Measurements from ENCODE around the gene DYNLRB2. TPM values are rescaled to one million over a fixed set of nuclear protein-coding genes. Genes with fewer than 3 reads are reported as not detected.

The DYNLRB2 gene
- total RNA-seq, 3 donors from 2014 or later: not detected

DNA sequence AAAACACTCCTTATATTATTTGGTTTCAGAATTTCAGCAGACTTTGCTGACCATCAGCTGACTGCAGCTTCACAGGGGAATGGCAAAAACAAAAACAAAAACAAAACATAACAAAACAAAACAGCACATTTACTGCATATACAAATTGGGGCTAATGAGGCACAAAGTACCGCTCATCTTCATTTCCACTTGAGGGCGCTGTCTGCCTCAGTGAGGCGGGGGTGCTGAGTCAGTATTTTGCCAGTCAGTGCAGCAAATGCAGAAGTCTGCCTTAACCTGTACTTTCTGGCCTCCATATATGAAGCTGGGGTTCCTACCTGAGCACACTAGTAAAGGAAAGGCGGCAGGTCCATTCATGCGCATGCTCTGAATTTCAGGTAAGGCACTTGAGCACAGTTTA is 13.5 kb upstream of the DYNLRB2 start:
- peak; percentile 8 for DNase-seq
- H3K9me3 Mint-ChIP-seq: no peaks in the 10 kb centered on the region
- no peaks in the 10 kb centered on the region for H3K36me3 Mint-ChIP-seq (ENCODE audit: insufficient read depth)
- H3K4me3 Mint-ChIP-seq: no peak overlapping the region
- peaks cover 2% of the 10 kb centered on the region for H3K27me3 Mint-ChIP-seq (ENCODE audit: low read depth)
- peak; percentile 50 to 65 for ATAC-seq
- H3K4me1 Mint-ChIP-seq (ENCODE audit: low read depth): no peaks in the 10 kb centered on the region

DNA sequence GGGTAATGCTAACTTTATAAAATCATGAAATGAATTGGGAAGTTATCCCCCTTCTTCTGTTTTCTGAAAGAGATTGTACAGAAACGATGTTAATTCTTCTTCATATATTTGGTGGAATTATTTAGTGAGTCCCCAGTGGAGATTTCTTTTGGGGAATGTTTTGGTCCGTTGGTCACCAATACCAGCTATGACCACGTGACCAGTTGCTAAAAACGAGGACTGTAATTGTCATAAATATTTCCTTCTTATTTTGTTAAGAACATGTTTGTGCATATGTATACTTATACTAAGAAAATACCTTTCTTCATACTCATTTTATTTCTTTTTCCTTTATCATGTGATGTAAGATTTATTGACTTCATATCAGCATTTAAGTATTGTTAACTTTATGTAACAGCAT is 10.3 kb upstream of the DYNLRB2 start:
- ATAC-seq: no peak

DNA sequence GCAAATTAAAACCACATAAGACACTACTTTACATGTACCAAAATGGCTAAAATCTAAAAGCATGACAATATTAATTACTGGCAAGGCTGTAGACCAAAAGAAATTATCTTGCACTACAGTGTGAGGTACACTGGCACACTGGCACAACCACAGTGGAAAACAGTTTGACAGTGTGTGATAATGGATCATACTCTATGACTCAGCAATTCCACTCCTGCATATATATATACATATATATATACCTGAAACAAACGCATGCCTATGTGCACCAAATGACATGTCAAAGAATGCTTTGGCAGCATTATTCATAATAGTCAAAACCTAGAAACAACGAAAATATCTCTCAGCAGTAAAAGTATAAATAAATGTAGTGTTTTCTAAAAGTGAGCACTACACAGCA is 4.6 kb upstream of the DYNLRB2 start:
- H3K9me3 Mint-ChIP-seq: no peaks in the 10 kb centered on the region
- H3K4me3 Mint-ChIP-seq: no peak overlapping the region
- peaks cover 3% of the 10 kb centered on the region for H3K27me3 Mint-ChIP-seq (ENCODE audit: low read depth)
- no peak for DNase-seq
- H3K4me1 Mint-ChIP-seq (ENCODE audit: low read depth): peaks cover 14% of the 10 kb centered on the region
- peaks cover 2% of the 10 kb centered on the region for H3K36me3 Mint-ChIP-seq (ENCODE audit: insufficient read depth)
- ATAC-seq: peak in 1 of 2 donors; percentile 23

More for the DNA sequence above, 10.3 kb upstream of the DYNLRB2 start:
- Mint-ChIP-seq H3K4me3 (no peak overlapping the region), H3K4me1 (ENCODE audit: low read depth) (no peaks in the 10 kb centered on the region), H3K27me3 (ENCODE audit: low read depth) (peaks cover 5% of the 10 kb centered on the region), H3K9me3 (no peaks in the 10 kb centered on the region), H3K36me3 (ENCODE audit: insufficient read depth) (peaks cover 2% of the 10 kb centered on the region)
- no peak for DNase-seq

DNA sequence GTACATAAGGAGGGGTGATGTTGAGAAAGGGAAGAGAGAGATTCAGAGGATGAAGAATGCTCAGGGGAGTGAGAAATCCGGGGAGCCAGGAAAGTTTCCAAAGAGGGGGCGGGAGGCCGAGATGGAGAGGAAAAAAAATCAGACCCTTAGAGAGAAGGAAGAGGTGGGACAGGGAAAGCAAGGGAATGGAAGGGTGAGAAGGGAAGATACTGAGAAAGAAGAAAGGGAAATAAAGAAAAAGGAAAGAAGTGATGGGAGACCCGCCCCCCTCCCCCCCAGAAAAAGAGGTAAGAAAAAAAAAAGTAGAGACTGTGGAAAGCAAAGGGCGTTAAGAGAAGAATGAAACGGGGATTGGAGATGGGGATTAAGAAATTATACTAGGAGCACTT is 507 bp downstream of the DYNLRB2 start:
- Mint-ChIP-seq H3K9me3 (no peaks in the 10 kb centered on the region), H3K4me1 (ENCODE audit: low read depth) (peaks cover 15% of the 10 kb centered on the region), H3K27me3 (ENCODE audit: low read depth) (no peaks in the 10 kb centered on the region), H3K4me3 (peak overlapping the region; percentile 88), H3K36me3 (ENCODE audit: insufficient read depth) (no peaks in the 10 kb centered on the region)
- ATAC-seq (no peak), DNase-seq (no peak)

DNA sequence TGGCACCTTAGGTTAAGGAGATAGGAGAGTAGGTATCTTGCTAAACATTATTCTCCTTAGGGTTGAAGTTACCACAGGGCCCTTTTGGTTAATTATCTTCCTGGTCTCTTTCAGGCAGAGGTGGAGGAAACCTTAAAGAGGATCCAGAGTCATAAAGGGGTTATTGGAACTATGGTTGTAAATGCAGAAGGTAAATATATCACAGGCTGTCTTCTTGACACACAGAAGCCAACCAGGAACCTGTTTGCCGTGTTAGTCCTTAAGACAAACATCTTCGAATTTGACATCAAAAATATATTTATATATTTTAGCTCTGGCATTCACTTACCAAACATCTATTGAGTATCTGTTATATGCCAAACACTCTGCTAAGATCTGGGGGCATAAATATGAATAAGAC is 2.4 kb downstream of the DYNLRB2 start:
- DNase-seq (no peak), ATAC-seq (no peak)
- Mint-ChIP-seq H3K9me3 (no peaks in the 10 kb centered on the region), H3K36me3 (ENCODE audit: insufficient read depth) (no peaks in the 10 kb centered on the region), H3K27me3 (ENCODE audit: low read depth) (no peaks in the 10 kb centered on the region), H3K4me3 (no peak overlapping the region), H3K4me1 (ENCODE audit: low read depth) (peaks cover 19% of the 10 kb centered on the region)

DNA sequence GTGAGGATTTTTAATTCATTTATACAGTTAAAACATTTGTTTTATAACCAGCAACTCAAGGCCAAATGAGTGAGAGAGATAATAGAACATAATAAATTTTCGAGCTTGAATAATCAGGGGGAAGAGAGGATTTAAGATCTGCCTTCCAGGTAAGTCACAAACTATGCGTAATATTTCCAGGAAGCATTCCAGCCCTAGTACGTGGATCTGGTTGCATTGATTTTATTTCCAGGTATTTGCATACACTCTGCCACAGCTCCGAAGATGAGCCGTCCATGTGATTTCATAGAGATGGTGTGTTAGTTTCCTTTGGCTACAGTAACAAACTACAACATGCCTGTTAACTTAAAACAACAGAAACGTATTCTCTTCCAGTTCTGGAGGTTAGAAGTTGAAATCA is 3.5 kb downstream of the DYNLRB2 start:
- peaks cover 19% of the 10 kb centered on the region for H3K4me1 Mint-ChIP-seq (ENCODE audit: low read depth)

DNA sequence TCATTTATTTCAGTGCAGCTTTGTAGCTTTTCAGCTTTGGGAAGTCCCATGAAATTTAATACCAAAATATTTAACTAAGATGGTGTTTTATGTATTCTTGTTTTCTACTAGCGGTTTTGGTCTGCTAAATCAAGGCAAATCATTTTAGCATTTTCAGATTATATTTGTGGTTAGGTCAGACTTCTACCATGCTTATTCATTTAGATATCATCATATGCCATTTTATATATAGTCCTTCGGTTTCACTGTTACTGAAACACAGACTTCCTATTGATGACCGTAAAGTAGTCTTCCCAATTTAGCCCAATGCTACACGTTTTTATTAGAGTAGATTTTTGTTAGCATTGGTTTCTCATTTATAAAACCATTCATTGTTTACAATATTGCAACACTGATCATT is 5.5 kb downstream of the DYNLRB2 start:
- DNase-seq (no peak), ATAC-seq (no peak)
- no peaks in the 10 kb centered on the region for H3K36me3 Mint-ChIP-seq (ENCODE audit: insufficient read depth)
- no peaks in the 10 kb centered on the region for H3K9me3 Mint-ChIP-seq
- peaks cover 7% of the 10 kb centered on the region for H3K4me1 Mint-ChIP-seq (ENCODE audit: low read depth)
- H3K4me3 Mint-ChIP-seq: no peak overlapping the region
- H3K27me3 Mint-ChIP-seq (ENCODE audit: low read depth): no peaks in the 10 kb centered on the region

More for the DNA sequence above, 3.5 kb downstream of the DYNLRB2 start:
- DNase-seq: no peak
- no peak for ATAC-seq
- H3K27me3 Mint-ChIP-seq (ENCODE audit: low read depth): no peaks in the 10 kb centered on the region
- H3K9me3 Mint-ChIP-seq: no peaks in the 10 kb centered on the region
- H3K4me3 Mint-ChIP-seq: no peak overlapping the region
- no peaks in the 10 kb centered on the region for H3K36me3 Mint-ChIP-seq (ENCODE audit: insufficient read depth)

DNA sequence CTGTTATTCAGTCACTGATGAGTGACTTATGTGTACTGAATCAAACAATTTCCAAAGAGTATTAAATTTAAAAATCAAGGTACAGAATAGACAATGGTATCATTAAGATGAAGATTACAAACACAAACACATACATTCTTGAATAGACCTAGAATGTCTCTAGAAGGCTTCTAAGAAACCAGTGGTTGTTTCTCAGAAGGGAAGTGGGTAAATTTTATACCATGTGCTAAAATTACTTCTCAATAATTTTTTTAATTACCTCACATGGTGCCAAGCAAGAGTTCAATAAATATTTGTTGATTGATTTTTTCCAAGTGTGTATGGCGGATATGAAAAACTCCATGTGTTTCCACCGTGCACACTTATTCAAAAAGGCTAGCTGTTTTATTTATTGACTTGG is 6.4 kb downstream of the DYNLRB2 start:
- ATAC-seq (no peak), DNase-seq (no peak)
- no peaks in the 10 kb centered on the region for H3K36me3 Mint-ChIP-seq (ENCODE audit: insufficient read depth)
- no peaks in the 10 kb centered on the region for H3K27me3 Mint-ChIP-seq (ENCODE audit: low read depth)
- H3K9me3 Mint-ChIP-seq: no peaks in the 10 kb centered on the region
- peaks cover 6% of the 10 kb centered on the region for H3K4me1 Mint-ChIP-seq (ENCODE audit: low read depth)
- H3K4me3 Mint-ChIP-seq: no peak overlapping the region

DNA sequence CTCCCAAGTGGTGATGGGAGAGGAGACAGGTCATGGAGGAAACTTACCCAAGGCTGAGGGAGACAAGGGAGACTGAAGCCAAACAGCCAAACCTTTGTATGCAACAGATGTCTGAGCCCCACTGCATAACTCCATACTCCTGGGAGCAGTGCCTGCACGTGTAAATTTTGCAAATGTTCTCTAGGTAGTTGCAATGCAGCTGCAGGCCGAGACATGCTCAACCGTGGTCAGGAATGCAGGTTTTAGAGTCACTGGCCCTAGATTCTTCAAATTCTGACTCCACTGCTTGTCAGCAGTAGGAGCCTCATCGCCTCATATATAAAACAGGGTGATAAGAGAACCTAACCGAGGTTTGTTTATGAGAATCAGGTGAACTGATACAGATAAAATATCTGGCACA is 11.5 kb downstream of the DYNLRB2 start:
- H3K4me3 Mint-ChIP-seq: no peak overlapping the region
- H3K9me3 Mint-ChIP-seq: no peaks in the 10 kb centered on the region
- H3K27me3 Mint-ChIP-seq (ENCODE audit: low read depth): no peaks in the 10 kb centered on the region
- DNase-seq: no peak
- H3K36me3 Mint-ChIP-seq (ENCODE audit: insufficient read depth): no peaks in the 10 kb centered on the region
- ATAC-seq: no peak
- peaks cover 10% of the 10 kb centered on the region for H3K4me1 Mint-ChIP-seq (ENCODE audit: low read depth)

DNA sequence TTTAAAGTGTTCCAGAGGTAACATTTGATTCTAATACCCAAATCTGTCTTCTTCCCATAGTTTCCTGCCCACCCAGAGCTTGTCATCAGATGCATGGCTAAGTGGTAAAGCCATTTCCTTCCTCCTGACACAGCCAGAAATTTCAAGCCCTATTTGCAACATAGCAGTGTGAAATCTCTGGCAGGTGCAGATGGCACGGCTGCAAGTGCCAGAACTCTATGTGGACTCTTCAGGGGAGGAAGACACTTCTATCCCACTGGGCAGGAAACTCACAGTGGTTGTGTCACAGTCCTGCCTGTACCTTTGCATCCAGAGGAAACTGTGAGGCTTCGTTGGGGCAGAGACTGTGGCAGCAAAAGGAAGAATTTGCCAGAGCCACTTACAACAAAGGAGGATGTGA is 13.2 kb downstream of the DYNLRB2 start:
- H3K27me3 Mint-ChIP-seq (ENCODE audit: low read depth): no peaks in the 10 kb centered on the region
- DNase-seq (no peak), ATAC-seq (no peak)
- peaks cover 10% of the 10 kb centered on the region for H3K4me1 Mint-ChIP-seq (ENCODE audit: low read depth)
- H3K36me3 Mint-ChIP-seq (ENCODE audit: insufficient read depth): no peaks in the 10 kb centered on the region
- no peak overlapping the region for H3K4me3 Mint-ChIP-seq
- no peaks in the 10 kb centered on the region for H3K9me3 Mint-ChIP-seq

DNA sequence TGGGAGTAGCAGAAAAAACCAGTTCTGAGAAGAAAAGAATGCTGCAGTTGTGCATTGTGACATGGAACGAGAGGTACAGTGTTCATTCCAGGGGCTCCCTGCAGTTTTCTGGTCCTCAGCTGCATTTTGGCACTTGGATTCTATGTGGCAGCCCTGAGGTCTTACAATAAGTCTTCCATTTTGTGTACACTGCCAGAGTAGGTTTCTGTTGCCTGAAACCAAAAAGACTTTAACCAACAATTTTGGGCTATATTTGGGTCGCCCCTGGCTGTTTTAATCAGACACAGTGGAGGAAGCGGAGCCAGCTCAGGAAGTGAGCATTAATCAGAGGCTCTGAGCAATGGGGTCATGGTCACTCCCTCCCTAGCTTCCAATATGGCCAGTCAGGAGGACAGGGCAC is 15.7 kb downstream of the DYNLRB2 start:
- Mint-ChIP-seq H3K36me3 (ENCODE audit: insufficient read depth) (no peaks in the 10 kb centered on the region), H3K4me3 (no peak overlapping the region), H3K4me1 (ENCODE audit: low read depth) (peaks cover 10% of the 10 kb centered on the region), H3K27me3 (ENCODE audit: low read depth) (peaks cover 3% of the 10 kb centered on the region), H3K9me3 (no peaks in the 10 kb centered on the region)
- DNase-seq (no peak), ATAC-seq (no peak)

DNA sequence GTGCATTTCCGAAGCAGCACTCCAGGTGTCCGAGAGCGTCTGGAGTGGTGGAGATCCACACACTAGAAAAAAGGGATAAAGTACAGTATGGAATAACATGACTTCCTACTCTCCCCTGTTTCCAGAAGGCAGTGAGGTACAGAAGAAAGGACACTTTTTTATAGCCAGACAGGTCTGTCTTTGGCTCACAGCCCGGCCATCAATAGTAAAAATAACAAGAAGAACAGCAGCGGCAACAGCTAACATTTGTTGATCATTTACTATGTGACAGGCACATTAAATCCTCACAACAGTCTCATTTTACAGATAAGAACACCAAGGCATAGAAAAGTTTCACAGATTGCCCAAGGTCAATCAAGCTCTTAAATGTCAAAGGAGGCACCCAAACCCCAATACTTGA is 16.2 kb downstream of the DYNLRB2 start:
- no peak for ATAC-seq
- Mint-ChIP-seq H3K27me3 (ENCODE audit: low read depth) (peaks cover 3% of the 10 kb centered on the region), H3K9me3 (no peaks in the 10 kb centered on the region), H3K4me1 (ENCODE audit: low read depth) (peaks cover 10% of the 10 kb centered on the region), H3K4me3 (no peak overlapping the region), H3K36me3 (ENCODE audit: insufficient read depth) (no peaks in the 10 kb centered on the region)
- DNase-seq: no peak

DNA sequence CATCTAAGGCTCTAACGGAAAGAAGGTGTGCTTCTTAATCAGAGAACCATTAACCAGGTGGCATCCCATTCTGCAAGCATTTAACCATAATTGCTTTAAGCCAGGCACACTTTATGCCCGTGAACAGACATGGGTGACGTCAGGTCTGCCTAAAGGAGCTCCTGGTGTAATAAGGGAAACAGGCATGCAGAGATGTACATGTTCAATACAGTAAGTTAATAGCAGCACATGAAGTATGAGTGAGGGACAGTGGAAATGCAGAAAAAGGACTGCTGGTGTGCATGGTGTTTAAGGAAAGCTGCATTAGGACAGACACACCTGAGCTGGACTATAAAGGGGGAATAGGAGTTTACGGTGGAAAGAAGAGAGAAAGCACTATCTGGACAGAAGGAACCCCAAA is 18.6 kb downstream of the DYNLRB2 start:
- H3K36me3 Mint-ChIP-seq (ENCODE audit: insufficient read depth): no peaks in the 10 kb centered on the region
- peaks cover 7% of the 10 kb centered on the region for H3K4me1 Mint-ChIP-seq (ENCODE audit: low read depth)
- H3K4me3 Mint-ChIP-seq: no peak overlapping the region
- ATAC-seq (no peak), DNase-seq (no peak)
- H3K9me3 Mint-ChIP-seq: no peaks in the 10 kb centered on the region
- peaks cover 3% of the 10 kb centered on the region for H3K27me3 Mint-ChIP-seq (ENCODE audit: low read depth)

DNA sequence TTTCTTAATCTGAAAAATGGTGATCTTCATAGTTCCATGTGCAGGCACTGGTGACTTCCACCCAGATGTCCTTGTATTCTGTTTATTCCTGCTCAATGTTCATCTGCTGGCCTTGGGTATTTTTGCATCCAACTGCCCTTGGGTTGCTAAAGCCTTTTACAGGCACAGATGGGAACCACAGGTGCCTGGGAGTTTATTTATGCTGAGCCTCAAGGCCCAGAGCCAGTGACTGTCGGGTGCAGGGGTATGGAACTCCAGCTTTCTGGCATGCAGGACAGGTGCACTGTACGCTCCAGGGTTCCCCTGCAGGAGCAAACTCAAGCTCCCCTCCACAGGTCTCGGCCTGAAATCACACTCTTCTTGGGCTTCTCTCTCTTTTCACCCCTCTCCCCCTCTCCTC is 22.3 kb downstream of the DYNLRB2 start:
- ATAC-seq: no peak
- no peaks in the 10 kb centered on the region for H3K9me3 Mint-ChIP-seq
- DNase-seq: no peak
- H3K27me3 Mint-ChIP-seq (ENCODE audit: low read depth): peaks cover 3% of the 10 kb centered on the region
- no peaks in the 10 kb centered on the region for H3K36me3 Mint-ChIP-seq (ENCODE audit: insufficient read depth)
- peaks cover 20% of the 10 kb centered on the region for H3K4me1 Mint-ChIP-seq (ENCODE audit: low read depth)
- H3K4me3 Mint-ChIP-seq: no peak overlapping the region

DNA sequence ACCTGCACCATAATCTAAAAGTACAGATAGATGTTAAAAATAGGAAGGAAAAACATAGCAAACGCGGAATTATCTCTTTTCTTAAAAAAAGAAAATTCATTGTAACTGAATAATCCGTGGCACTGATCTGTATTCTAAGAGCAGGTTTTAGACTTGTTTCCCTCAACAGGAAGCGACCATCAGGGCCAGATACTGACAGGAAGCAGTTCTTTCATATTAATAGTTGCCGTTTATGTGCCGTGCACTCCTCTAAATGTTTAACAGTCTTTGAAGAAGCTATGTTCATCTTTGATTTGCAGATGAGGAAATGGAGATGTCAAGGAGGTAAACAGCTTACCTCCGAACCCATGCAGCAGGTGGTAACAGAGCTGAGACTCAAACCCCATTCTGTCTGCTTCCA is 23.6 kb downstream of the DYNLRB2 start:
- H3K9me3 Mint-ChIP-seq: no peaks in the 10 kb centered on the region
- DNase-seq (no peak), ATAC-seq (no peak)
- H3K27me3 Mint-ChIP-seq (ENCODE audit: low read depth): peaks cover 3% of the 10 kb centered on the region
- no peak overlapping the region for H3K4me3 Mint-ChIP-seq
- H3K4me1 Mint-ChIP-seq (ENCODE audit: low read depth): peaks cover 28% of the 10 kb centered on the region
- H3K36me3 Mint-ChIP-seq (ENCODE audit: insufficient read depth): no peaks in the 10 kb centered on the region

All from activated T-cell treated with anti-CD3 and anti-CD28 coated beads, Interleukin-2, amount 50 U/mL, for 4 hours (primary cell).